UCSD-AML1 (cell line): ENCODE measurements around the gene CXorf49.
"Not testable (repeated sequence)": the region's sequence is repeated elsewhere in the genome, so short reads cannot be mapped to it uniquely, and the experiment has no call there.

Experiments used
- DNase-seq: peaks from one replicate; lab custom pipeline; 2025; ENCODE audit not compliant: unreplicated experiment; lab: John Stamatoyannopoulos, UW

CXorf49 gene

GRCh38 chrX:71675636-71676035, 42.4 kb downstream of the CXorf49 start:
- not testable (repeated sequence) for DNase-seq

DNA sequence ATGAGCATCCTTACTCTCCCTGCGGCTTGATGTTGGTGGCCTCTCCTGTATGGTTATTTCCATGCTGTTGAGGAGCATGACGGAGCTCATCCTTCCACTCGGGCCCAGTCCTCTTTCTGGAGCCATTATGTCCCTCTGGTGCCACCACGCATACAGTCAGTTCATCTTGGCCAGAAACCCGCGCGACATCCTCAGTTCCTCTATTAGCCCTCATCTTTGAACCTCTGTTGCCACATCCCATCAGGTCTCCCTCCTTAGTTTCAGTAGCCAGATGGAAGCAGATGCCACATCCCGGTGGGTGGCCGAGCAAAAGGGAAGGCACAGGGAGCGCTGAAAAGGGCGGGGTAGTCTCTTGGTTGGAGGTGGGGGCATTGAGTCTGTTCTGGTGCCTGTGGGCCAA, 46.1 kb downstream of the CXorf49 start:
- no peak for DNase-seq

- no peak for DNase-seq
Measured at GRCh38 chrX:71671043-71671780, 46.9 kb downstream of the CXorf49 start.

DNA sequence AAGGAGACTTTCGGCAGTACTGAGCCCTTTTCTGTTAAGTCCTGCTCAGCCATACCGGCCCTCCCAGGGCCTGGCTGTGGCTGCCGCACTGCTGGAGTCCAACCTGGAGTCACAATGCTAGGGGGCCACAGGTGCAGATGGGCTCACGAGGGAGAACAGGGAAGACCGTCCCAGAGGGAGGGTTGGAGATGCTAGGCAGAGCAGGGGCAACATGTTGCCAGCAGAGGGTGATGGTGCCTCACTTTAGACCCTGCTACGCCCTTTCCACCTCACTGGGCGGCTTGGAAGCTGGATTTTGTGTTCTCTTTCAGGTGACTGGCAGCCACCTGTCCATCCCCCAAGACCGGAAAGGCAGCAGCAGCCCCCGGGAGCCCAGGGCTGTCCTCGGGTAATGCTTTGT, 48.1 kb downstream of the CXorf49 start:
- DNase-seq: not testable (repeated sequence)

DNA sequence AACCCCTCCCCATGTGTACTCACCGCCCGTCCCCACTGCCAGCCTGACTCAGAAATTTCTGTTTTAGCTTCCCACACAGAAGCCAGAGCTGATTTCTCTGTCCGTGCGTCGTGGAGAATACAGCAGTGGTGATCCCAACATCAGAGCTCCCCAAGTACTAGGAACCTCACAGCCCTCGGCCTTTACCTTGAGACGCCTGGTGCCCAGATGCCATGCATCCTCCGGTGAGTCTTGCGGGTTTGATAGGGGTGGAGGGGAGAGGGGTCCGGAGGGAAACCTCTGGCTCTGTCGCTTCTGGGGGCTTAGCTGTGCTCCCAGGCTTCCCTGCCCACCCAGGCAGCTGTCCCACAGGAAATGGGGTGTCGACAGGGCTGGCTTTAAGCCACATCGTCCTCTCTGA, 48.6 kb downstream of the CXorf49 start:
- DNase-seq: no peak

DNA sequence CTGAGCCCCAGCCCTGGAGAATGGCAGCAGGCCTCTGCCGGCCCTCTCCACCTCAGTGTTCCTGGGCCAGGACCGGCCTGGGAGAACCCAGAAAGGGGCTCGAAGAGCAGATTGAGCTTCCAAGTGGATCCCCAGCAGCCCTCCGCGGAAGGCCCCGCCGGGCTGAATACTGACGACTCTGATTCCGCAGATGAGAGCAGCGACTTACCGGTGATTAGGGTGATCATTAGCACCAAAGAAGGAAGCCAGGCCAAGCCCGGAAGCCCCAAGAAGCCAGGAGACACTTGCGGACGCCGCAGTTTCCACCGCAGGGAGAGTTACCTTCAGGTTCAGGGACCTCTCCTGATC, 49.9 kb downstream of the CXorf49 start:
- DNase-seq: no peak

DNA sequence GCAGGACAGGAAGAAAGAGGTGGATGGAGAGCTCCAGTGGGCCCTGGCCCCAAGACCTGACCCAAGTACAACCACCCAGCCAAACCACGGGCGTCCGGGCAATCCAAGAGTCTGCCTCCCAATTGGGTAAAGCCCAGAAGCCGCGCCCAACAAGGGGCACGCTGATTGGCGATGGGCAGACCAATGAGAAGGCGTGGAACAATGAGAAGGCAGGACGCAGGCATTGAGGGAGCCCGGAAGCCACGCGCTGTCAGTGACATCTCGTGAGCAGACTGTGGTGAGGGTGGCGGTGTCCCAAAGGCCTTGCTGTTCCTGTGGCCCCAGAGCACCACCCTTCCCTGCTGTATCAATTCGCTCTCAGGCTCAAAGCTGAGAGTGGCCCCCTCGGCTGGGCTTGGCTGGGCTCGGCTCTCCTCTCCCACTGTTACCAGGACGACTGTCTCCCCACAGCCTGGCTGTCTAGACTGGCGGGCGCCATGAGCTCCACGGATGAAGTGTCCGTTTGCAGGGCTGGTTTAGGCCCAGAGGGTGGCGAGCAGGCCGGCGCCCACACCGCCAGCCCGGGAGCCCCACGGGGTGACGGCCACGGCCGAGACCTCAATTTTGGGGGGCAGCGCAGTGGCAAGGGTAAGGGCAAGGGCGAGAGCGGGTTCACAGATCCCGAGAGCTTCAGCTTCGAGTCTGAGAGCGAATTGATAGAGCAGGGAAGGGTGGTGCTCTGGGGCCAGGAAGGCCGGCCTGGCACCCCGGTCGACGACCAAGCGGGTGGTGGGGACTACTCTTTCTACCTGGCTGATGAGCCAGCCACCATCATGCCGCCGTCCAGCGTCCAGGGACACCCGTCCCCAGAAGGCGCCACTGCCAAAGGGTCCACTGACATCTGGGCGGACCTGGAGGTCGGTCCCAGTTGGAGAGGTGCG, 50.5 kb downstream of the CXorf49 start, which contains the start of gene LOC101059915:
TSS of gene LOC101059915 (plus strand) at position 219 of the 920 bp plus-strand sequence.
- DNase-seq: no peak

- no peak for DNase-seq
Measured at GRCh38 chrX:71666240-71667223, 51.6 kb downstream of the CXorf49 start.

GRCh38 chrX:71665747-71666146, 52.3 kb downstream of the CXorf49 start:
- no peak for DNase-seq

- DNase-seq: no peak
Measured at GRCh38 chrX:71664889-71665491, 53.1 kb downstream of the CXorf49 start.
